ENCODE measurements around the gene FBLN1.
"Not testable (repeated sequence)": the region's sequence is repeated elsewhere in the genome, so short reads cannot be mapped to it uniquely, and the experiment has no call there.

The FBLN1 gene

DNA sequence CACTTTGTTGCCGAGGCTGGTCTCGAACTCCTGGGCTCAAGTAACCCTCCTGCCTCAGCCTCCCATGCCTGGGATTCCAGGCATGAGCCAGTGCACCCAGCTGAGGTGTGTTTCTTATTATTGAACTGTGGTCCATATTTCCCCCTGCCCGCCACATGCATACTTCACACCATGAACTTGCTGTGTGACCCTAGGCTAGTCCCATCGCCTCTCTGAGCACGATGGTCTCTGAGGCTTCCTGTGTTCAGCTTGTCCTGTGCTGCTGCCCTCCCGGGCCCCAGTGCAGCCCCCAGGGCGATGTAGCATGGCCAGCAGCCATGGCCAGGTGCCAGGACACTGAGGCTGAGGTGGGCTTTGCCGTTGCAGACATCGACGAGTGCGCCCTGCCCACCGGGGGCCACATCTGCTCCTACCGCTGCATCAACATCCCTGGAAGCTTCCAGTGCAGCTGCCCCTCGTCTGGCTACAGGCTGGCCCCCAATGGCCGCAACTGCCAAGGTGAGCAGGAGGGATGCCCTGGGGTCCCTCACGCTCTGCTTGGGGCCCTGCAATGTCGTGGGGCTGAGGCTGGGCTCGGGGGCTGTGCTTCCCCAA lies 45.7 kb downstream of the FBLN1 start:
- DNase-seq (ENCODE audit: low read depth in 2 of 2), result no peak

DNA sequence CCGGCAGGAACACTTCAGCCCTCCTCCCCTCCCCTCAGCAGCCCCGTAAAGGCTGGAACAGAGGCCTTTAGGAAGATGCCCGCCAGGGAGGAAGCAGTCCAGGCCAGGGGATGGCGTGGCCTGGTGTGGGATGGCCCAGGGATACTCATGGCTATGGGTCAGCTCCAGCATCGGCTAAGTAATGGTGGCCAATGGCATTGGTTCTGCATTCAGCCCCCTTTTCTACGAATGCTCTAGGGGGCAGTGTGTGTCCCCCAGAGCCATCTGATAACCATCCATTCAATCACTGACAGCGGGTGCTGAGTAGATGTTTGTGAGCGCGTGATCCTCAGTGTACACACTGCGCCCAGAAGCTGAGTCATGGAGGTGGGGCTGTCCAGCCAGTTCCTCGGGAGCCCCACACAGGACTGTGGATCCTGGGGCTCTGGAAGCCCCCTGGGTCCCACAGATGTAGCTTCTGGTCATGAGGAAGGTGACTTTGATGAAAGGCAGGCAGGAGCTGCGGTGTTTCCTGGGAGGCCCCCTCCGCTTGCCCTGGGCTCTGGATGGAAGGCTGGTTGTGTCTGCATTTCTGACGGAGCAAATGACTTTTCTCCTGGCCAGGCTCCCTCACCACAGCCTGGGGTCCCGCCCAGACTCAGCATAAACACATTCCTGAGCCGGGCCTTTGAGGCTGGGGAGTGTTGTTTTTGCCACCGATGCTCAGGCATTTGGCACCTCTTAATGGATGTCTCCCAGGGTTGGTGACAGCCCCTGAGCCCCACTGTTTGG lies 46.5 kb downstream of the FBLN1 start:
- no peak for DNase-seq (ENCODE audit: low read depth in 2 of 2)

DNA sequence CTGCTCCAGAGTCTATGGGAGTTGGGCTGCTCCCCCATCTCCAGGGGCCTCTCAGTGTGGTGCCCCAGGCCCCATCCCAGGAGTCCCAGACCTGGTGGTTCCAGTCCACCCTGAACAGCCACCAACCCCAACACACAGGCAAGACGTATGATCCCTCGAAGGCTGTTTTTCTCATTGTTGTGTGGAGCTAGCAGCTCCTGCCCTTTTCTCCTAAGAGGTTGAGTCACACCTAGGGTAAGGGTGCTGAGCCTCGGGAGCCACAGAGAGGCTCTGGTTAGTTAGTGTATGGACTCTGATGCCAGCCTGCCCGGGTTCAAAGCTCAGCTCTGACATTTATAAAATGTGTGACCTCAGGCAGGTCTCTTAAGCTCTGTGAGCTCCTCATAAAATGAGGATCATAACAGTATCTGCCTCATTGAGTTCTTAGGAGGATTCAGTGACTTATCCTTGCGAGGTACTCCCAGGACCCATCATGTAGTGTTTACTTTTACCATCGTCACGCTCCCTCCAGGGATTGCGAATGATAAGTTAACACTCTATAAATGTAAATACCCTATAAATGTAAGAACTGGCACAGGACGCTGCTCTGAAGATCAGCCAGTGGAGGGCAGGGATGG lies 47.2 kb downstream of the FBLN1 start:
- DNase-seq (ENCODE audit: low read depth in 2 of 2), result no peak

DNA sequence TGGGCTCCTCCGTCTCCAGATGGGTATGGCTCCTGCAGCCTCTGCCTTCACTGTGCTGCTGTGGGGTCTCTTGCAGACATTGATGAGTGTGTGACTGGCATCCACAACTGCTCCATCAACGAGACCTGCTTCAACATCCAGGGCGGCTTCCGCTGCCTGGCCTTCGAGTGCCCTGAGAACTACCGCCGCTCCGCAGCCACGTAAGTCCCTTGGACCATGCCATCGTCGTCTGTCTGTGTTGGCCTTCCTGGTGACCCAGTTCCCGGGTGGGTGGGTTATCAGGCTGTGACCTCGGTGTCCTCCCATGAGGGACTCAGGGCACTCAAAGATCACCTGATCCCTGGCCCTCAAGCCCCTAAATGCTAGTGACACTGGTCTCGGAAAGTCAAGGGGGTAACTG lies 47.7 kb downstream of the FBLN1 start:
- no peak for DNase-seq (ENCODE audit: low read depth in 2 of 2)

DNA sequence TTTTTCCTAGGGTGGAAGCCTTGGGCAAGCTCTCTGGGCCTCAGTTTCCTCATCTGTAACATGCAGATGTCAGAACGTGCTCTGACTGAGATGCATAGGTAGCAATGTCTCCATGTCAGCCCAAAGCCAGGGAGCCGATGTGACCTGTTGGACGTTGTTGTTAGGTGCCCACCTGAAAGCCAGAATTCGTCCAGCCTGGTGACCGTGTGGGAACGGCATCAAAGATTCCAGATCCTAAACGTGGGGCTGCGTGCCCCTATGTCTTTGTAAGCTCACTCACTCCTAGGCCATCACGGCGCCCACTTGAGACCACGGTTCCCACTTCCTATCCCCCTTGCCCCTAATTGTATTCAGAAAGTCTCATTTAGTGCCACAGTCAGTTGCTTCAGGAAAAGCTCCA lies 48.2 kb downstream of the FBLN1 start:
- no peak for DNase-seq (ENCODE audit: low read depth in 2 of 2)

DNA sequence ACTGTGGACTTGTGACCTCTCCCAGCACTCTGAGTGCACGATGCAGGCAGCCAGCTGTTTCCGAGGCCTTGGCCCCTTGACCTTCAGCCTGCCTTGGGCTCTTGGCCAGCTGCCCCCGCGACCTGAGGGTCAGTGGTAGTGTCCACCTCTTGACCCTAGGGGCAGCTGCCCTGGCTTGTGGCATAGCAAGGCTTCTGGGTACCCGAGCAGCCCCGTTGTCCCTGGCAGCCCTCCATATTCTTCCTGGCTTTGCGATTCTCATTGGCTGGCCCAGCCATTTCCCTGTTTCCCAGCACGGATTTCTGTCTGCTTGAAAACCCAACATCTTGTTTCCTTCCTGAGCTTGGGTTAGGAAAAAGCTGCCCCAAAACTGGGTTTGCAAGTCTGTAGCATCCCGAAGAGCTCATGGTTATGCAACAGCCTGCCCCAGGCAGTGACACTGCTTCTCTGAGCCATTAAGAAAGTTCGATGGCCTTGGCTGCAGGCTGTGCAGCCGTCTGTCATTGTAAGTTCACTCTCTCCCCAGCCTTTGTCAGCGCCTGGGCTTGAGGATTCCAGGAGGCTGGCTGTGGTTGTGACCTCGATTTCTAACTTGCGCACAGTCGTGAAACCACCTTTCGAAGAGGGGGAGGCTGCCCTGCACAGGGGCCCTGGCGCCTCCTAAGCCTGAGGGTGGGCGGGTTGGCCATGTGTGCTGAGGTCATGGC lies 48.8 kb downstream of the FBLN1 start:
- DNase-seq (ENCODE audit: low read depth in 2 of 2), result no peak

DNA sequence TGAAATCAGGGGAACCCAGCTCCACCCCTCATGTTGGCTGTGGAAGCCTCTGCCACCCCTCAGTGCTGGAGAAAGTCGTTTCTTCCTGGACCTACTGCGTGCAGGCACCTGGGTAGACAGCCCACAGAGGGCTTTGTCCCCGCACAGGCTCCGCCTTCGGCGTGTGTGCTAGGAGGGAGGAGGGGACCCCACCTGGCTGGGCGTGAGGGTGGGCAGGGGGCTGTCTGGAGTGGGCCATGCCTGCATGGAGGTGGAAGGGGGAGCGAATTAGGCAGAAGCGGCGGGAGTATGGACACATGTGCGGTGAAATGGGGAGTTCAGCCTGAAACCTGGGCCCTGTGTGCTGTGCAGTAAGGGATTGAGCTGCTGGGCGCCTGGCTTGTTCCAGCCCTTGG lies 49.3 kb downstream of the FBLN1 start:
- DNase-seq (ENCODE audit: low read depth in 2 of 2), result no peak

DNA sequence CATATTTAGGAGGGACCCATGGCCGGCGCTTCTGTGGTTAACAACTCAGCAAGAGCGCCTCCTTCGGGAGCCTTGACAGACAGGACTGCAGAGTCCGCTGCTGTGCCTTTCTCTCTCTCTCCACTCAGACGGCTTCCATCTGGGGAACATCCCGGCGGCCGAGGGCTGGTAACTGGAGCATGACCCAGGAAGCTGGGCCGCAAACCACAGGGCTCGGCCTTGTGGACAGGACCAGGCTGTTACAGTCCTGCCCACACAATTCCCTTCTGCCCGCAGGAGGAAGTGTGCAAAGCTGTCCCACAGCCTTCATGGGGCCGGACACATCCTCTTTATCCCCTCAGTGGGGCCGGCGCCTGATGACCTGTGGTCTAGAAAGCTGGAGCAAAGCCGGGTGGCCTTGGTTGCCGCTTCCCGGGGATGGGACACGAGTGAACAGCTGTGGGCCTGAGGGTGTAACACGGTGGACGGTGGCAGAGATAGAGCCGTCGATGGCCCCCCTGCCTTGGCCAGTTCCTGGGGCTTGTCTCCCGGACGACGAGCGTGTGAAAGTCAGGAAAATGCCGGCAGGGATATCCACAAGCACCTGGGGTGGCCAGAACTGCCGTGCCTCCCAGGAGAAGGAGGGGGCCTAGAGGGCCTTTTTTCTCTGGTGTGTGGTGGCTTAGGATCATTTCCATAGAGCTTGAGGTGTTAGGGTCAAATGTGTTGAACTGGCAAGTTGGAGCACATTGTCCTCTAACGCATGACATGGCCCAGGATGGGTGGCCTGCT lies 50.1 kb downstream of the FBLN1 start:
- DNase-seq (ENCODE audit: low read depth in 2 of 2), result no peak

DNA sequence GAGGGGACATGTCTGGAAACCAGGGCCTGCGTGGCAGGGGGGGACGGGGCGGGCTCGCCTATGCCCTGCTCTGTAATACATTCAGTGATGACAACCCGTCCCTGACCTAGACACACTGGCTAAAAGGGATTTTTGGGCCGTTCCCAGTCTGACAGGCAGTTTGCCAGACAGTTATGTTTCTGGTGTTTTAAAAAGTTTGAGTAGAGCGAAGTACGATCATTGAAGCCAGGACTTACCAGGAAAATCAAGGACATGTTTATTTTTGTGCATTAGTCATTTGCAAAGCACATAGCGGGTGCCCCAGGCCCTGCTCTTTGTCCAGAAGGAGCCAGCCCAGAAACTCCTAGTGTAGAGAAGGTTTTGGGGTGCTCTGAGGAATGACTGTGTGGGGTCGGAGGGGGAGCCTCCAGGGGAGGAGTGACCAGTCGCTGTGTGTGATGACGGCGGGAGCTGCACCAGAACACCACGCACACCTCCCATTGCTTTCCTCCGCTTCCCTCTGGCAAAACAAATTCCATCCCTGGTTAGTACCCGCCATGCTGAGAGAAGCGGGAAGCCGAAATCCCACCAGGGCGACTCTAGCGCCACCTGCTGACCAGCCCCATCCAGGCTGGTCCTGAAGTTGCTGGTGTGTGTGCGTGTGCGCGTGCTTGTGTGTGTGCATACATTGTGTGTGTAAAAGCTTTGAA lies 50.8 kb downstream of the FBLN1 start:
- peak in 1 of 2 donors; percentile 8 for DNase-seq (ENCODE audit: low read depth in 2 of 2)

DNA sequence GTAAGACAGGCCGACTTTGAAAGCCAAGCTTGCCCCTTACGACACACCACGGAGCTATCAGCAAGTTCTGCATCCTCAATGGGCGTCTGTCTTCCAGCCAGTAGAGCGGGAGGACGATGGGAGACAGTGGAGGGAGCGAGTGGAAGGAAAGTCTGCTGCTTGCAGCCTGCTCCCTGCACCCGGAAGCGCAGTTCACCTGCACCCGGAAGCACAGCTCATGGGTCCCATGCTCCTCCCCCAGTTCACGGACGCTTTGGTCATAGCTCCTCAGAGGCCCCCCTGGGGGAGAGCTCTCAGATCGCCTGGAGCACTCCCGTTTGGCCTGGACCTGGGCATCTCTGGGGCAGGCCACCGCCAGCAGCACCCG lies 51.3 kb downstream of the FBLN1 start:
- no peak for DNase-seq (ENCODE audit: low read depth in 2 of 2)

DNA sequence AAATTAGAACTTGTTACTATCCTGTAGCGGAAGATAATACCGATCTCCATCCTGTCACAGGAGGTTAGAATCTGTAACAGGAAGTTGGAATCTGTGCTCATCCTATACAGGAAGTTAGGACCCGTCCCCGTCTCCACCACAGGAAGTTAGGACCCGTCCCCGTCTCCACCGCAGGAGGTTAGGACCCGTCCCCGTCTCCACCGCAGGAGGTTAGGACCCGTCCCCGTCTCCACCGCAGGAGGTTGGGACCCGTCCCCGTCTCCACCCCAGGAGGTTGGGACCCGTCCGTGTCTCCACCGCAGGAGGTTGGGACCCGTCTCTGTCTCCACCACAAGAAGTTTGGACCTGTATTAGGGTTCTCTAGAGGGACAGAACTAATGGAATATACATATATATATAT lies 52.2 kb downstream of the FBLN1 start:
- no peak for DNase-seq (ENCODE audit: low read depth in 2 of 2)

DNA sequence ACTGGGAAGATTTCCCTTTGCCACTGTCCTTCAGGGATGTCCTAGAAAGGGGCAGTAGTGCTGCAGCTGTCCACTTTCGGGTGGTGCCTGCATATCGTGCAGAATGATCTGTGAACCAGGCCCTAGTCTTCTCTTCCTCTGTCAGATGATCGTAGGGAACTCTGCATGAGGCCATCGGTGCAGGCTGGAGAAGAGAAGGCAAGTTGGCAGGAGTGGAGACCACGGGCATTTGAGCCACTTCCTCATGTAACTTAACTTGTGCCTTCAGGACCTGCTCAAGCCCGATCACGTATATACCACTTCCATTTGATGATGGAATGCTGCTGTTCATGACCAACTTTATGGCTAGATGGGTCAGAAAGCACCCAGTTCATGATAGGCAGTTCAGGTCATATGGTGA lies 55.2 kb downstream of the FBLN1 start:
- not testable (repeated sequence) for DNase-seq (ENCODE audit: low read depth in 2 of 2)

DNA sequence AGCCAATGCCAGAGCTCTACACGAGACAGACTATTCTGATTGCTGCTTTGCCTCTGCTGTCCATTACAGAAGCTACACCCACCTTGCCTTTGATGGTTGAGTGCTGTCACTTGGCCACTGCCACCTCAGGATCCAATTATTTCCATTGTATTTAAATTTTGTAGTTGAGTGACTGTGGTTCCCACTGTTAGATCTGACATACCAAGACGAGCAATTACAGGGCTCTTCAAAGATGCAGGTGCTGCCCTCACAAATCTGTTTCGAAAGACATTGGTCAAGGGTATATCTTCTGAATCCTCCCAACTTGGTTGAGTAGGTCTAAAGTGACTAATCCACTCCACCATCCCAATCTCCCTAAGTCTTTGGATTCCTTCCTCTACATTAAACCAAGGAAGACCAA lies 57.4 kb downstream of the FBLN1 start:
- DNase-seq (ENCODE audit: low read depth in 2 of 2), result not testable (repeated sequence)

DNA sequence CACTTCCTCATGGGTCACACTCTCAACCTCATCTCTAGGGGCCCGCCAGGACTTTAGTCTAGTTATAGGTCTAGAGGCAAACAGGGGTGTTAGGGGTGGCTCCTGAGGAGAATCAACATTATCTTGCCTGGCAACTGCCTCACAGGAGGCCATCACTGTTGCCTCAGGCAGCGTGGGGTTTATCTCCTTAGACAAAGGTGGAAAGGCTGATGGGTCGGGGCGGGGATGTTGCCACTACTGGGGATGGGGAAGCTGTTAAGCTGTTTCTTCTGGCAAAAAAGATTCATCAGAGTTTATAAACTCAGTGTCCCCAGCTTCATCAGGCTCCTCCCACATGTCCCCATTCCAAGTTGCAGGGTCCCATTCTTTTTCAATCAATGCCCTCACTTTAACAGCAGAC lies 58.1 kb downstream of the FBLN1 start:
- DNase-seq (ENCODE audit: low read depth in 2 of 2), result not testable (repeated sequence)

DNA sequence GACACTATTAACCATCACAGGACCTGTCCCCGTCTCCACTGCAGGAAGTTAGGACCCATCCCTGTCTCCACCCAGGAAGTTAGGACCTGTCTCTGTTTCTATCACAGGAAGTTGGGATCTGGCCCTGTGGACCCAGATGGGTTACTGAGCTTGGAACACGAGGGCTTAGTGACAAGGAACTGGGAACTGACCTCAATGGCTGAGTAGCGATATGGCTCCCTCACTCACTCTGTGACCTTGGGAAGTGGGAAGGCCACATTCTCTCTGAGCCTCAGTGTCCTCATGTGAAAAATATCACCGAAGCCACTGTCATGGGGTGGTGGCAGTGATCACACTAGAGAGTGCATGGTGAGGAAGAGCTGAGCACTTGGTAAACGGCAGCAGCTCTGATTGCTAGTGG lies 59.4 kb downstream of the FBLN1 start:
- no peak for DNase-seq (ENCODE audit: low read depth in 2 of 2)

DNA sequence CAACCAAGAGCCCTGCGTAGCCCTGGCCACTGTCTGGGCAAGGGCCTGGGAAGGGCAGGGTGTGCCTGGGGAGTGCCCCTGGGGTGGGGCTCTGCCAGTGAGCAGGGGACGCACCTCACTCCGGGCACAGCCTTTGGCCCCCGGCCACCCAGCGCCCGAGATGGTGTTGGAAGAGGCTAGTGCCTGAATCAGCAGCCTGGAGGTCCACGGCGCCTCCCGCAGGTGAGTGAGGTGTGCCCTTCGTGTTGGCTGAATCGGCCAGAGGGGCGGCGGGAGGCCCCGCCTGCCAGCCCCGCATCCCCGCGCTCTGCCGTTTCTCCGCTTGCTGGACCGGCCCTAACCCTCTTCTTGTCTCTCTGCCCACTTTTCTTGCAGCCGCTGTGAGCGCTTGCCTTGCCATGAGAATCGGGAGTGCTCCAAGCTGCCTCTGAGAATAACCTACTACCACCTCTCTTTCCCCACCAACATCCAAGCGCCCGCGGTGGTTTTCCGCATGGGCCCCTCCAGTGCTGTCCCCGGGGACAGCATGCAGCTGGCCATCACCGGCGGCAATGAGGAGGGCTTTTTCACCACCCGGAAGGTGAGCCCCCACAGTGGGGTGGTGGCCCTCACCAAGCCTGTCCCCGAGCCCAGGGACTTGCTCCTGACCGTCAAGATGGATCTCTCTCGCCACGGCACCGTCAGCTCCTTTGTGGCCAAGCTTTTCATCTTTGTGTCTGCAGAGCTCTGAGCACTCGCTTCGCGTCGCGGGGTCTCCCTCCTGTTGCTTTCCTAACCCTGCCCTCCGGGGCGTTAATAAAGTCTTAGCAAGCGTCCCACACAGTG lies 60.1 kb downstream of the FBLN1 start:
- no peak for DNase-seq (ENCODE audit: low read depth in 2 of 2)

DNA sequence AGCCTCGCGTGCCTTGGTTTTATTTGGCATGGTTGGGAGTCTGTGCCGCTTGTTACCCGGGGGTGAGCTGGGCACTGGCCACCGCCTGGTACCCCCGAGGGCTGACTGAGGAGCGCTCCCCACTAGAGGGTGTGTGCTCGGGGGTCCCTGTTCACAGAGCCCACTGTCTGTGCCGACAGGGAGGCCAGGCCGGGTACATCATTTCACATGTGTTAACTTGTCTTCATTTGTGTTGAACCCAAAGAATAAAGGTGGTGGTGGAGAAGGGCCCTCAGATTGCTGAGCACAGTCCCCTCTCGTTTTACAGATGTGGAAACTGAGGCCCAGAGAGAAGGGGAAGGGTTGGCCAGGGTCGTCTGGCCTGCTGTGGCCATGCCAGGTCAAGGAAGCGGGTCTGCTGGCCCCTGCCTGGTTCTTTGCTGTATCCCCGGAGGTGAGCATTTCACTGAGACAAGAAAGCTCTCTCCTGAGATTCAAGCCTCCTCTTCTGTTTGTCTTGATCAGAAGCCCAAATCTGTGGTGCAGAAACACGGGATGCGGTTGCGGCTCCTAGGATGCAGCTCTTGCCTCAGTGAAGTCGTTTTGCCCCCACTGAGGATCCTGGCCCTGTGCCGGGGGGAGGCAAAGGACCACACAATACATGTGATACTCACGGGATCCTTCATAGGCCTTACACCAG lies 60.8 kb downstream of the FBLN1 start:
- no peak for DNase-seq (ENCODE audit: low read depth in 2 of 2)

DNA sequence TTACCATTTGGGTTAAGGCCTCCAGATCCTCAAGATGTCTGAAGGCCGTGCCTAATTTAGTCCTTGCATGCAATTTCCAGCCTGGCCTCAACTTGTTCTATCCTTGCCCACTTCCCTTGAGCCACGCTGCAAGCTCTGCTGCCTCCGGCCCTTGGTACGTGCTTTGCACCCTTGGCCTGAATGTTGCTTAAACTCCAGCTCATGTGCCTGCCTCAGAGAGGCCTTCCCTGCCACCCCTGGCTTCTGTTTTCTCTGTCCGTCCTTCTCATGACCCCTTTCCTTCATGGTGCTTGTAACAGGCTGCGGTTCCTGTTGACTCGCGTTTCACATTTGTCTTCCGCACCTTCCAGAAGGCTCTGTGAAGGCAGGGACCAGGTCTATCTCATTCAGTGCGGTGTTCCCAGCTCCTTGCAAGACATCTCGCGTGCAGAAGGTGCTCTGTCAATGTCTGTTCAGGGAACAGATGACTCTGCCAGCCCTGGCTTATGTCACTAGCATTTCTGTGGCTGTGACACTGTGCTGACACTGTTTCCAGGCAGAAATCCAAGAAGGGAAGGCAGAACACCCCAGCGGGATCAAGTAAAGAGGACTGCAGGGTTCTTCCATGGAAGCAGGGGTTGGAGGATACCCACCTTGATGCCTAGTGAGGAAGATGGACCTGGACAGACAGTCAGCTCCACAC lies 61.8 kb downstream of the FBLN1 start:
- DNase-seq (ENCODE audit: low read depth in 2 of 2), result no peak

DNA sequence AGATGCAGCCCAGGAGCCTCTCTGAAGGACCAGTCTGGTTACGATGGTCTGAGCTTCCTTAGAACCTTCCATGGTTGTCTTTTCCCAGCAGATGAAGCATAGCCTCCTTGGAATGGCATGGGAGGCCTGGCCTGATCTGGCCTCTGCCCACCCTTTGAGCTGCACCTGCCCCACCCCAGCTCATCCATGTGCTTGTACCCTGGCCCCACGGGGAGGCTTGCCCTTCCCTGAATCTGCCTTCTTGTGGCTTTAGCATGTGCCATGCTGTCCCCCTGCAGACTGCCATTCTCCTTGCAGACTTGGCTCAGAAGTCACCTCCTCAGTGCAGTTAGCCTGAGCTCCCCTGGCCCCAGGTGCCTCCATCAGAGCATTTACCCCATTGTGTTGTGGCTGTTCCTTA lies 62.5 kb downstream of the FBLN1 start:
- DNase-seq (ENCODE audit: low read depth in 2 of 2), result no peak

All from stimulated activated CD8-positive, alpha-beta memory T cell treated with anti-CD3 and anti-CD28 coated beads, Interleukin-7, amount 100 ng/mL, for 4 hours (primary cell).